CD4-positive, alpha-beta T cell treated with Interferon gamma for 1 hour (primary cell): ENCODE data around the gene CDK2AP2.
A peak's percentile ranks its signal among the peaks of the same experiment; 100 is the strongest.

Experiments used
- DNase-seq: peaks from one replicate; pipeline ENCODE4 v3.0.0-alpha.2; 2020

The CDK2AP2 gene

DNA sequence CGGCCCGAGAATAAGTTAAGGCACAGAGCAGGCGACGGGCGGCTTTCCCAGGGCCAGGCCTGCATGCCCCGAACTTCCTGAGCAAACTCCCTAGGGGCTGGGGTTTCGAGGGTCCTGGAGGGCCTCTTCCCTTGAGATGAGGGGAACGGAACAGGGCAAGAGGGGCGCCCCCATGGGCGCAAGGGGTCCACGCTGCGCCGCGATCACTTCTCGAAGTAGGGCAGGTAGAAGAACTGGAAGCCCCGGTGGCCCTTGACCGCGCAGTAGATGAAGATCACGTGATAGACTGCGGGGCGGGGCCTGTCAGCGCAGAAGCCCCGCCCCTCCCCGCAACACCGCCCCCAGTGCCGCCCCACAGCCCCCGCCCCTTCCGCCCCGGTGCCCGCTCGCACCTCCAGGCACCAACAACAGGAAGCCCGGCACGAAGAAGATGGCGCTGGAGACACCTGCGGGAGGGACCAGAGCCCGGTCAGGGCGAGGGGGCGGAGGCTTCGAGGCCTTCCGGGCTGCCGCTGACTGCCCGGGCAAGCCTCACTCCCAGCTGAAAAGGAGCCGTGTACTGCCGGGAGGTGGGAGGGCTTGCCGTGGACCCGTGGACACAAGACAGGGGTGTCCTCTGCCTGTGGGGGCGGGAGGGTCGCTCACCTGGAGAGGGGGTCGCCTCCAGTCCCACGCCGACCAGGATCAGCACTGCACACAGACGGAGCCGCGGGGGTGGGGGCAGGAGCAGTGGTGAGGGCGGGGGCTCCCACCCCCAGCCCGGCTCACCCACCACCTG lies 43.4 kb downstream of the CDK2AP2 start:
- DNase-seq = peak; percentile 95

DNA sequence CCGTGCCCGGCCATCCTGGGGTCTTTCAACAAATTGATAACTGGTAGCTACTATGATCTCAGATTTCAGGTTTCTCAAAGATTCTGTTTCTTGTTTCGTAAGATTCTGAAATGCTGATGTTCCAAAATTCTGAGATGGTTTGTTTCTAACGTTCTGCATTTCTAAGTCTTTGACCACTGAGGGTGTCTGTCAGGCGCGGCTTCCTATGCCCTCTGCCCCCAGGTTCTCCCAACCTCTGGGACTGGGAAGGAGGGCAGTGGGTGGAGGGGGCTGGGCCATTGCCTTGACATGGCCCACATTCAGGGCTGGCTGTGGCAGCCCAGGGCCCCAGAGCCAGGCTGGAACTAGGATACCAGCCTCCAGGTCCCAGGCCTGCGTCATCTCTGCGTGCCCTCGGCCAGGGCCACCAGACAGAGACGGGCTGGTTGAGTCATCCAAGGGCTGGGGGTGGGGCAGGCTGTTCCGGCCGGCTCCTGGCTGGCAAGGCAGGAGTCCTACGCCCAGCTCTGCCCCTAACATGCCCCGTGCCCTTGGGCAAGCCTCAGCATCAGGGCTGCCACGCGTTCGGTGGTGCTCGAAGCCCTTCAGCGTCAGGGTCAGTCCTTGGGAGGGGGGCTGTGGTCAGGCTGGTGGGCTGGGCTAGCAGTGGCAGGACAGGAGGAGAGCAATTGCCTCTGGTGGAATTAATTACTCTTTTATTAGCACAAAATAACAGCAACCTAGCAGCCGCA lies 44.1 kb downstream of the CDK2AP2 start:
- DNase-seq = peak; percentile 68

DNA sequence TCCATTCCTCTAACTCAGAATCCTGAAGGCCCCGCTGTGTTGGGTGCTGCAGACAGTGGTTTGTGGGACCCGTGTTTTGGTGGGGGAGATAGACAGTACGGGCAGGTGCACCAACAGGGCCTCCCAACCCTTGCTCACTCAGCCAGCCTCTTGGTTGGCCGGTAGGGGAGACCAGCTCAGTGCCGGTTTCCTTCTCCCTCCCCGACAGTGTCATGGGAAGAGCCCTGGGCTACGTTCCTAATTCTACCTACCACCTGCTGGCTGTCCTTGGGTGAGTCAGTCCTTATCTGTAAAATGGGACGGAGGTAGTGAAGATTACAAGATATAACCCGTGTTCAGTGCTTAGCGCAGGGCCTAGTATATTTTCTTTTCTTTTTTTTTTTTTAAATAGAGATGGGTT lies 44.8 kb downstream of the CDK2AP2 start:
- no peak for DNase-seq

DNA sequence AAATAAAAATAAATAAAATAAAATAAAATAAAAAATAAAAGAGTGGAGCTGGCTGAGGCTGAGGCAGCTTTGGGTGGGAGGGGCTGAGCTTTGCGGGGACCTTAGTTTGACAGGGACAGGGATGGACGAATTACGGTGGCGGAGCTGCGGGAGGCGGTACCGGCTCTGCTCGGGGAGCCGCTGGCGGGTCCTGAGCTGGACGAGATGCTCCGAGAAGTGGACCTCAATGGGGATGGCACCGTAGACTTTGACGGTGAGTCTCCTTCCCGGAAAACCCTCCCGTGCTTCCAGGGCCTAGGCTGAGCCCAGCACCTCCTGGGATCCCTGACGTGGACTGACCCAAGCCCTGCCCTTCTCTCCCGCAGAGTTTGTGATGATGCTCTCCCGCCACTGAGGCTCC lies 49.7 kb downstream of the CDK2AP2 start:
- no peak for DNase-seq

DNA sequence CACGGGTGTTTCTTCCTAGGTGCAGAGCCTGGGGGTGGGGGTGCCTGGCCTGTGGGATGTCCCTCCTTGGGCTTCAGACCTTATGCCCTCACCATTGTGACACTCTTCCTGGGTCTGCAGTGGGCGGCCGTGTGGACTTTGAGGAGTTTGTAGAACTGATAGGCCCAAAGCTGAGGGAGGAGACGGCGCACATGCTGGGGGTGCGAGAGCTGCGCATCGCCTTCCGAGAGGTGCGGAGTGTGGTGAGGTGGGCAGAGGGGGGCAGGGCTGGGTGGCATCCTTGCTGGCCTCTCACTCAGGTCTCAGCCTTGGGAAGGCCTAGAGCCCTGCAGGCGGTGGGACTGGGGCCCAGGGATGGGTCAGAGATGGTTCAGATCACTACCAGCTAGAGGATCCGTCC lies 50.5 kb downstream of the CDK2AP2 start:
- no peak for DNase-seq
